ENCODE measurements around the gene AUNIP. TPM values are rescaled to one million over a fixed set of nuclear protein-coding genes. Genes with fewer than 3 reads are reported as not detected.
A peak's percentile ranks its signal among the peaks of the same experiment; 100 is the strongest.

Gene AUNIP
- total and polyA plus RNA-seq, 3 experiments from 2014 or later, result 7.3 to 7.4 TPM; not detected in 1

GRCh38 chr1:25815208-25816111, 43.8 kb downstream of the AUNIP start:
- H3K27me3 Mint-ChIP-seq, result peaks cover 0 to 2% of the 10 kb centered on the region in 2 donors
- POLR2A ChIA-PET, result interaction anchor here (1.4 kb wide), 1 partner anchor 196 kb away, joined by 3 read pairs; no protein-coding TSS in a partner anchor
- H3K9me3 Mint-ChIP-seq, result no peaks in the 10 kb centered on the region
- H3K4me1 ChIP-seq (ENCODE audit: insufficient read depth, low read length), result peaks cover 30% of the 10 kb centered on the region
- peak overlapping the region in 2 of 8 donors; percentile 13 to 55 for H3K27ac Mint-ChIP-seq
- H3K9me3 ChIP-seq (ENCODE audit: low read length), result no peaks in the 10 kb centered on the region
- no peak for DNase-seq
- H3K4me3 ChIP-seq (ENCODE audit: low read length), result no peak overlapping the region
- CTCF ChIA-PET, result interaction anchor here (1.3 kb wide), 1 partner anchor 18 kb away, joined by 4 read pairs; no protein-coding TSS in a partner anchor
- H3K27ac ChIP-seq (ENCODE audit: low read depth, low read length), result no peak overlapping the region
- H3K36me3 Mint-ChIP-seq, result peaks cover 0 to 13% (median 2%) of the 10 kb centered on the region in 3 donors
- no peaks in the 10 kb centered on the region for H3K27me3 ChIP-seq (ENCODE audit: insufficient read depth, low read length, poor library complexity, severe bottlenecking)
- no peaks in the 10 kb centered on the region for H3K36me3 ChIP-seq (ENCODE audit: insufficient read depth, low read length)
- H3K4me1 Mint-ChIP-seq, result peaks cover 14 to 21% (median 16%) of the 10 kb centered on the region in 3 donors
- peak overlapping the region in 1 of 7 donors; percentile 13 for H3K4me3 Mint-ChIP-seq

- no peaks in the 10 kb centered on the region for H3K9me3 ChIP-seq (ENCODE audit: low read length)
- no peaks in the 10 kb centered on the region for H3K27me3 ChIP-seq (ENCODE audit: insufficient read depth, low read length, poor library complexity, severe bottlenecking)
- Mint-ChIP-seq H3K27ac (peak overlapping the region in 4 of 8 donors; percentile 13 to 55 (median 45)), H3K4me1 (peaks cover 14 to 21% (median 15%) of the 10 kb centered on the region in 3 donors), H3K9me3 (no peaks in the 10 kb centered on the region), H3K36me3 (peaks cover 0 to 14% (median 2%) of the 10 kb centered on the region in 3 donors), H3K27me3 (peaks cover 0 to 2% of the 10 kb centered on the region in 2 donors), H3K4me3 (no peak overlapping the region)
- no peak for DNase-seq
- H3K27ac ChIP-seq (ENCODE audit: low read depth, low read length), result no peak overlapping the region
- peaks cover 31% of the 10 kb centered on the region for H3K4me1 ChIP-seq (ENCODE audit: insufficient read depth, low read length)
- no peak overlapping the region for H3K4me3 ChIP-seq (ENCODE audit: low read length)
- ChIA-PET POLR2A (interaction anchor here (1.4 kb wide), 1 partner anchor 196 kb away, joined by 3 read pairs; no protein-coding TSS in a partner anchor), CTCF (no interaction called here)
- H3K36me3 ChIP-seq (ENCODE audit: insufficient read depth, low read length), result no peaks in the 10 kb centered on the region
Measured at GRCh38 chr1:25814549-25815087, 44.6 kb downstream of the AUNIP start.

GRCh38 chr1:25813734-25814471, 45.4 kb downstream of the AUNIP start:
- peaks cover 0 to 18% (median 2%) of the 10 kb centered on the region in 3 donors for H3K36me3 Mint-ChIP-seq
- H3K9me3 ChIP-seq (ENCODE audit: low read length), result no peaks in the 10 kb centered on the region
- DNase-seq, result no peak
- ChIA-PET CTCF (no interaction called here), POLR2A (interaction anchor here (1.4 kb wide), 1 partner anchor 195 kb away, joined by 3 read pairs; no protein-coding TSS in a partner anchor)
- H3K4me3 ChIP-seq (ENCODE audit: low read length), result no peak overlapping the region
- H3K9me3 Mint-ChIP-seq, result no peaks in the 10 kb centered on the region
- peaks cover 8 to 14% (median 10%) of the 10 kb centered on the region in 3 donors for H3K4me1 Mint-ChIP-seq
- H3K27me3 Mint-ChIP-seq, result no peaks in the 10 kb centered on the region
- H3K27ac Mint-ChIP-seq, result peak overlapping the region in 1 of 8 donors; percentile 14
- no peak overlapping the region for H3K4me3 Mint-ChIP-seq
- H3K27me3 ChIP-seq (ENCODE audit: insufficient read depth, low read length, poor library complexity, severe bottlenecking), result no peaks in the 10 kb centered on the region
- no peak overlapping the region for H3K27ac ChIP-seq (ENCODE audit: low read depth, low read length)
- H3K4me1 ChIP-seq (ENCODE audit: insufficient read depth, low read length), result peaks cover 25% of the 10 kb centered on the region
- no peaks in the 10 kb centered on the region for H3K36me3 ChIP-seq (ENCODE audit: insufficient read depth, low read length)

DNA sequence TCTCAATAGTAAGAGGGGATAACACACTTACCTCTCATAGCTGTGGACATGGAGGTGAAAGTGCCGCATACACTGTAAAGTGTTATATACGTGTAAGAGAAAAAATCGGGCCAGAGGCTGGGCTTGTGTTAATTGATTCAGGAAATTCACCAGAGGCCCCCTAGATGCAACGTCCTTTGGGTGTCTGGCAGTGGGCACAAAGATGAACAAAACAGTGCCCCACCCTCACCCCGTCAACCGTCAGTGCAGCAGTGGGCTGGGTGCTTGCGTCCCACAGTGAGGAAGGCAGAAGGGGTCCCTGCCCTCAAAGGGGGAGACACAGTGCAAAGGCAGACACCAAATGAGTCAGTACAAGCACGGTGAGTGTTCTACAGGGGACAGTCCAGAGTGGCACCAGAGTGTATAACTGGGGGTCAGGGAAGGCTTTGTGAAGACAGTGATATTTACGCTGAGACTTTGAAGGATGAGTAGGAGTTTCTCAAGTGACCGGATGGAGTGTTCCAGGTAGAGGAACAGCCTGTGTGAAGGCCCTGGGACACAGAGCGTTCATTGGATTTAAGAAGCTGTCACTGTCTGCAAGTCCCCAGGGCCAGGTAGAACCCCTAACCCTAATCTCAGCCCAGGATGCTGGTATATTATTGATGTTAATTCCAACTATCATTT, 46.1 kb downstream of the AUNIP start:
- H3K36me3 ChIP-seq (ENCODE audit: insufficient read depth, low read length), result no peaks in the 10 kb centered on the region
- Mint-ChIP-seq H3K9me3 (no peaks in the 10 kb centered on the region), H3K27ac (peak overlapping the region in 2 of 8 donors; percentile 14 to 60), H3K27me3 (no peaks in the 10 kb centered on the region), H3K4me3 (no peak overlapping the region), H3K36me3 (peaks cover 0 to 22% (median 2%) of the 10 kb centered on the region in 3 donors), H3K4me1 (peaks cover 3 to 7% (median 4%) of the 10 kb centered on the region in 3 donors)
- no peak for DNase-seq
- no peaks in the 10 kb centered on the region for H3K27me3 ChIP-seq (ENCODE audit: insufficient read depth, low read length, poor library complexity, severe bottlenecking)
- CTCF ChIA-PET, result interaction anchor here (1.3 to 4.2 kb wide), 2 partner anchors 15 to 293 kb away, joined by 3 to 14 read pairs; no protein-coding TSS in a partner anchor
- peaks cover 19% of the 10 kb centered on the region for H3K4me1 ChIP-seq (ENCODE audit: insufficient read depth, low read length)
- H3K9me3 ChIP-seq (ENCODE audit: low read length), result no peaks in the 10 kb centered on the region
- H3K4me3 ChIP-seq (ENCODE audit: low read length), result no peak overlapping the region
- POLR2A ChIA-PET, result no interaction called here
- H3K27ac ChIP-seq (ENCODE audit: low read depth, low read length), result no peak overlapping the region

- Histone ChIP-seq H3K4me3 (ENCODE audit: low read length) (no peak overlapping the region), H3K27me3 (ENCODE audit: insufficient read depth, low read length, poor library complexity, severe bottlenecking) (no peaks in the 10 kb centered on the region), H3K4me1 (ENCODE audit: insufficient read depth, low read length) (peaks cover 8% of the 10 kb centered on the region), H3K9me3 (ENCODE audit: low read length) (no peaks in the 10 kb centered on the region), H3K36me3 (ENCODE audit: insufficient read depth, low read length) (no peaks in the 10 kb centered on the region), H3K27ac (ENCODE audit: low read depth, low read length) (no peak overlapping the region)
- Mint-ChIP-seq H3K27ac (peak overlapping the region in 1 of 8 donors; percentile 33), H3K4me3 (no peak overlapping the region), H3K27me3 (no peaks in the 10 kb centered on the region), H3K4me1 (peaks cover 0 to 5% (median 2%) of the 10 kb centered on the region in 3 donors), H3K36me3 (peaks cover 0 to 30% (median 2%) of the 10 kb centered on the region in 3 donors), H3K9me3 (no peaks in the 10 kb centered on the region)
- POLR2A ChIA-PET, result interaction anchor here (1.0 kb wide), 1 partner anchor 203 kb away, joined by 3 read pairs; no protein-coding TSS in a partner anchor
- DNase-seq, result peak in 1 of 5 donors; percentile 41
- CTCF ChIA-PET, result interaction anchor here (0.6 to 4.2 kb wide), 20 partner anchors 8 to 579 kb away, joined by 3 to 24 read pairs (median 4); partner anchors contain the start of genes MTFR1L and SYF2
Measured at GRCh38 chr1:25811384-25812082, 47.7 kb downstream of the AUNIP start.

DNA sequence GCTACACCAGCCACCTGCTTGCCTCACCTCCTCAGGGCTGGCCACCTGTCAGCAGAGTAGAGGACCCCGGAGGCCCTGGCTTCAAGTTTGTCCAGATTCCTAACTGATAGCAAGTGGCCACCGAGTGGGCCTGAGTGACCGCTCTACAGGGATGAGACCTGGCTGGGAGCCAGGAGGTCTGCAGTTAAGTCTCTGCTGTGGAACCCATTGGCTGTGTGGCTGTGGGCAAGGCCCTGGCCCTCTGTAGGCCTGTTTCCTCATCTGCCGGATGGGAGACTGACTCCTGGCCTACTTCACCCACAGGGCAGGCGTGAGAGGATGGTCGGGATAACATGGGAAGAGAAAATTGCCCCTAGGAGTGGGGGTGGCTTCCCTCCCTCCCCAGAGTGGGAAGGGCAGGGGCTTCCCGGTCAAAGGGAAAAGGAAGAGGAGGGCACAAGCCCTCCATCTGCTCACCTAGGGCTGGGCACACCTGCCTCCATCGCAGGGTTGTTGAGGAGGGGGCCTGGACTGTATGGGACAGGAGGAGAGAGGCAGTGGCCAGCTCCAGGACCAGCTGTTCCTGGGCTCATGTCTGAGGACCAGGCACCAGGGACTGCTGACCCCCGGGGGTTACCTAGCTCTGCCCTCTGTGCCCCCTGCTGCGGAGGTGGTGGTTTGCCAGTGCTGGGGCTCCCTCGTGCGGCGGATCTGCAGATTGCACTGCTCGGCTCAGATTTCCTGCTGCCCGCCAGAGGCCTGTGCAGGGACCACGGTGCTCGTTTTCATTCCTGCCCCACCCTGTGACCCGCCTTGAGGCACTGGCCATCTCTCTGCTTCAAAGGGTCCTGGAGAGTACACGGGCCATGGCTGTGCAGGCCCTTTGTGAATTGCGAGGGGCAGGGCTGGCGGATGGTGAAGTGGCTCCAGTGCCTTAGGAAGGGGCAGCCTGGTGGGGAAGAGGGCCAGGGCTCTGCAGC, 48.6 kb downstream of the AUNIP start:
- Histone ChIP-seq H3K36me3 (ENCODE audit: insufficient read depth, low read length) (no peaks in the 10 kb centered on the region), H3K9me3 (ENCODE audit: low read length) (no peaks in the 10 kb centered on the region), H3K4me3 (ENCODE audit: low read length) (no peak overlapping the region), H3K27ac (ENCODE audit: low read depth, low read length) (no peak overlapping the region), H3K27me3 (ENCODE audit: insufficient read depth, low read length, poor library complexity, severe bottlenecking) (no peaks in the 10 kb centered on the region), H3K4me1 (ENCODE audit: insufficient read depth, low read length) (peaks cover 8% of the 10 kb centered on the region)
- peak; percentile 70 to 83 (median 74) for DNase-seq
- Mint-ChIP-seq H3K4me1 (peaks cover 0 to 5% (median 2%) of the 10 kb centered on the region in 3 donors), H3K36me3 (peaks cover 2 to 37% (median 5%) of the 10 kb centered on the region in 3 donors), H3K4me3 (no peak overlapping the region), H3K27me3 (no peaks in the 10 kb centered on the region), H3K9me3 (no peaks in the 10 kb centered on the region), H3K27ac (peak overlapping the region in 1 of 8 donors; percentile 33)
- POLR2A ChIA-PET, result interaction anchor here (1.0 kb wide), 1 partner anchor 202 kb away, joined by 3 read pairs; no protein-coding TSS in a partner anchor
- CTCF ChIA-PET, result interaction anchor here (0.6 to 4.2 kb wide), 28 partner anchors 9 to 578 kb away, joined by 3 to 24 read pairs (median 4); partner anchors contain the start of genes MTFR1L and SYF2

Data from CD8-positive, alpha-beta memory T cell (primary cell).